Measurements from ENCODE around the gene ATL2. TPM values are rescaled to one million over a fixed set of nuclear protein-coding genes. Genes with fewer than 3 reads are reported as not detected.
"Not testable (repeated sequence)": the region's sequence is repeated elsewhere in the genome, so short reads cannot be mapped to it uniquely, and the experiment has no call there.

ATL2 gene
- total and polyA plus RNA-seq, 2 experiments from 2014 or later: 28.0 to 72.4 TPM

- Histone ChIP-seq H3K4me1 (ENCODE audit: insufficient read depth) (peaks cover 27% of the 10 kb centered on the region), H3K79me2 (no peaks in the 10 kb centered on the region), H3K27me3 (no peaks in the 10 kb centered on the region), H4K20me1 (ENCODE audit: insufficient read depth, poor library complexity, severe bottlenecking) (no peaks in the 10 kb centered on the region), H3K36me3 (replicated peaks; ENCODE audit: insufficient read depth, low read depth) (no peaks in the 10 kb centered on the region), H3K4me2 (no peak overlapping the region), H3K9me2 (replicated peaks; ENCODE audit: insufficient read depth) (no peaks in the 10 kb centered on the region), H3K27ac (no peak overlapping the region), H2AFZ (no peak overlapping the region), H3K9me3 (ENCODE audit: low read depth) (no peaks in the 10 kb centered on the region), H3K4me3 (no peak overlapping the region)
- TF ChIP-seq CTCF (IDR thresholded peaks at IDR 0.05; ENCODE audit: poor library complexity) (no peak), EZH2 (IDR thresholded peaks at IDR 0.05; ENCODE audit: borderline replicate concordance) (no peak), EZH2phosphoT487 (IDR thresholded peaks at IDR 0.05; ENCODE audit: low read depth, severe bottlenecking, unreplicated experiment) (no peak)
- no peak for DNase-seq (ENCODE audit: low spot score)
- WGBS (ENCODE audit: low lambda C conversion rate, missing lambda C conversion rate): 96% methylated on average over 6 of the region's 6 CpGs
Measured at GRCh38 chr2:38281095-38281742, 95.9 kb downstream of the ATL2 start.

GRCh38 chr2:38279201-38279600 lies 97.9 kb downstream of the ATL2 start:
- Histone ChIP-seq H3K27me3 (no peaks in the 10 kb centered on the region), H3K27ac (peak overlapping the region; percentile 84), H3K9me3 (ENCODE audit: low read depth) (no peaks in the 10 kb centered on the region), H3K4me2 (no peak overlapping the region), H2AFZ (no peak overlapping the region), H3K4me3 (no peak overlapping the region), H3K79me2 (no peaks in the 10 kb centered on the region), H3K9me2 (replicated peaks; ENCODE audit: insufficient read depth) (no peaks in the 10 kb centered on the region), H3K36me3 (replicated peaks; ENCODE audit: insufficient read depth, low read depth) (no peaks in the 10 kb centered on the region), H3K4me1 (ENCODE audit: insufficient read depth) (peaks cover 22% of the 10 kb centered on the region), H4K20me1 (ENCODE audit: insufficient read depth, poor library complexity, severe bottlenecking) (no peaks in the 10 kb centered on the region)
- TF ChIP-seq EZH2phosphoT487 (IDR thresholded peaks at IDR 0.05; ENCODE audit: low read depth, severe bottlenecking, unreplicated experiment) (no peak), EZH2 (IDR thresholded peaks at IDR 0.05; ENCODE audit: borderline replicate concordance) (no peak), CTCF (IDR thresholded peaks at IDR 0.05; ENCODE audit: poor library complexity) (no peak)
- DNase-seq (ENCODE audit: low spot score): no peak
- 61% methylated on average over 4 of the region's 4 CpGs for WGBS (ENCODE audit: low lambda C conversion rate, missing lambda C conversion rate)

- not testable (repeated sequence) for H3K9me3 ChIP-seq (ENCODE audit: low read depth); H3K27me3 ChIP-seq; H3K36me3 ChIP-seq (replicated peaks; ENCODE audit: insufficient read depth, low read depth); H4K20me1 ChIP-seq (ENCODE audit: insufficient read depth, poor library complexity, severe bottlenecking); H3K79me2 ChIP-seq; DNase-seq (ENCODE audit: low spot score); H3K4me3 ChIP-seq; H3K9me2 ChIP-seq (replicated peaks; ENCODE audit: insufficient read depth)
- WGBS (ENCODE audit: low lambda C conversion rate, missing lambda C conversion rate): 14% methylated on average over 9 of the region's 9 CpGs
- peaks cover 18% of the 10 kb centered on the region for H3K4me1 ChIP-seq (ENCODE audit: insufficient read depth)
- peak overlapping the region; percentile 84 for H3K27ac ChIP-seq
- H2AFZ ChIP-seq: peak overlapping the region; percentile 57
- H3K4me2 ChIP-seq: peak overlapping the region; percentile 45
Measured at GRCh38 chr2:38278117-38278438, 99.0 kb downstream of the ATL2 start.

- Histone ChIP-seq H3K4me2 (peak overlapping the region; percentile 45), H3K36me3 (replicated peaks; ENCODE audit: insufficient read depth, low read depth) (no peaks in the 10 kb centered on the region), H2AFZ (peak overlapping the region; percentile 57), H3K27me3 (no peaks in the 10 kb centered on the region), H4K20me1 (ENCODE audit: insufficient read depth, poor library complexity, severe bottlenecking) (no peaks in the 10 kb centered on the region), H3K4me1 (ENCODE audit: insufficient read depth) (peaks cover 18% of the 10 kb centered on the region), H3K4me3 (no peak overlapping the region), H3K27ac (peak overlapping the region; percentile 84), H3K9me3 (ENCODE audit: low read depth) (no peaks in the 10 kb centered on the region), H3K9me2 (replicated peaks; ENCODE audit: insufficient read depth) (no peaks in the 10 kb centered on the region), H3K79me2 (no peaks in the 10 kb centered on the region)
- peak; percentile 58 for DNase-seq (ENCODE audit: low spot score)
- TF ChIP-seq EZH2 (IDR thresholded peaks at IDR 0.05; ENCODE audit: borderline replicate concordance): no peak
- no peak for TF ChIP-seq EZH2phosphoT487 (IDR thresholded peaks at IDR 0.05; ENCODE audit: low read depth, severe bottlenecking, unreplicated experiment)
- no peak for TF ChIP-seq CTCF (IDR thresholded peaks at IDR 0.05; ENCODE audit: poor library complexity)
- 37% methylated on average over 6 of the region's 6 CpGs for WGBS (ENCODE audit: low lambda C conversion rate, missing lambda C conversion rate)
Measured at GRCh38 chr2:38277245-38278116, 99.6 kb downstream of the ATL2 start.

Data from hepatocyte (in vitro differentiated cells).